IMR-90 (cell line): ENCODE results near the gene SLC25A19. TPM values are rescaled to one million over a fixed set of nuclear protein-coding genes. Genes with fewer than 3 reads are reported as not detected.

Experiments
- ATAC-seq: fragments of 200-7000 bp; cut with Tn5 transposase; 2 replicates; pipeline ENCODE4 v1.9.1; 2020; ENCODE audit warnings: low read depth, mild to moderate bottlenecking, moderate library complexity
- BruUV-seq: library from RNA; stranded (reverse); fragments of 400-500 nt; replicated peaks from 2 replicates; lab custom pipeline; 2021; lab: Mats Ljungman, UMichigan
- CTCF ChIA-PET: fragments of 300-600 bp; formaldehyde crosslinking; extraction: SDS; loops from one replicate; lab custom pipeline; 2021; ENCODE audit warnings: antibody characterized with exemption; lab: Yijun Ruan, JAX
- POLR2A ChIA-PET: fragments of 300-600 bp; sonication (Branson Sonifier 250); formaldehyde crosslinking; loops from one replicate; lab custom pipeline; 2022; ENCODE audit warnings: antibody characterized with exemption; ENCODE audit not compliant: unreplicated experiment; lab: Charles Lee
- DNase-seq: peaks from one replicate; pipeline ENCODE4 v3.0.0; 2013
- H2AFZ ChIP-seq: replicated peaks from 2 replicates; pipeline ENCODE3; 2013; ENCODE audit warnings: low read length, mild to moderate bottlenecking; ENCODE audit not compliant: poor library complexity
- H2AK5ac ChIP-seq: 2 replicates; pipeline ENCODE4 v1.6.1; 2013; ENCODE audit warnings: low read depth, low read length, inconsistent platforms
- H2AK9ac ChIP-seq: replicated peaks from 2 replicates; pipeline ENCODE3; 2013; ENCODE audit warnings: mild to moderate bottlenecking, low read depth, low read length, moderate library complexity; ENCODE audit not compliant: poor library complexity
- H2BK120ac ChIP-seq: 2 replicates; pipeline ENCODE4 v1.6.1; 2013; ENCODE audit warnings: low read depth, low read length, inconsistent platforms
- H2BK15ac ChIP-seq: 3 replicates; pipeline ENCODE4 v1.6.1; 2013; ENCODE audit warnings: low read depth, low read length, inconsistent platforms
- H2BK20ac ChIP-seq: 2 replicates; pipeline ENCODE4 v1.6.1; 2013; ENCODE audit warnings: low read depth, mild to moderate bottlenecking, inconsistent platforms, low read length, moderate library complexity
- H2BK5ac ChIP-seq: 2 replicates; pipeline ENCODE4 v1.6.1; 2013; ENCODE audit warnings: mild to moderate bottlenecking, low read depth, low read length, inconsistent platforms; ENCODE audit not compliant: poor library complexity, severe bottlenecking
- H3K14ac ChIP-seq: replicated peaks from 2 replicates; pipeline ENCODE4 v1.6.1; 2013; ENCODE audit warnings: low read depth, low read length, inconsistent platforms
- H3K18ac ChIP-seq: 2 replicates; pipeline ENCODE4 v1.6.1; 2013; ENCODE audit warnings: low read depth, low read length, control low read depth
- H3K23ac ChIP-seq: 2 replicates; pipeline ENCODE4 v1.6.1; 2013; ENCODE audit warnings: low read depth, low read length, inconsistent platforms
- H3K27ac ChIP-seq: 2 replicates; pipeline ENCODE4 v1.5.1; 2013; ENCODE audit warnings: mild to moderate bottlenecking, control low read depth, low read length; ENCODE audit not compliant: insufficient read depth
- H3K27me3 ChIP-seq: 2 replicates; pipeline ENCODE4 v1.6.1; 2013; ENCODE audit warnings: low read length; ENCODE audit not compliant: control insufficient read depth, insufficient read depth
- H3K36me3 ChIP-seq: 2 replicates; pipeline ENCODE4 v1.6.1; 2013; ENCODE audit warnings: low read length, mixed read lengths; ENCODE audit not compliant: control insufficient read depth, insufficient read depth
- H3K4ac ChIP-seq: 2 replicates; pipeline ENCODE4 v1.6.1; 2013; ENCODE audit warnings: low read depth, low read length, inconsistent platforms
- H3K4me1 ChIP-seq: 2 replicates; pipeline ENCODE4 v1.6.1; 2013; ENCODE audit warnings: low read length, mixed read lengths; ENCODE audit not compliant: control insufficient read depth, insufficient read depth
- H3K4me2 ChIP-seq: 2 replicates; pipeline ENCODE4 v1.6.1; 2013; ENCODE audit warnings: low read depth, mild to moderate bottlenecking, control low read depth, low read length, moderate library complexity
- H3K4me3 ChIP-seq: 2 replicates; pipeline ENCODE4 v1.5.1; 2013; ENCODE audit warnings: low read depth, mild to moderate bottlenecking, control low read depth, low read length, moderate library complexity; ENCODE audit not compliant: insufficient read depth
- H3K56ac ChIP-seq: 2 replicates; pipeline ENCODE4 v1.6.1; 2013; ENCODE audit warnings: low read length, inconsistent platforms; ENCODE audit not compliant: insufficient read depth; ENCODE audit errors: extremely low read depth
- H3K79me1 ChIP-seq, 2 experiments: 2 replicates each; pipeline ENCODE4 v1.6.1; 2013; ENCODE audit warnings: low read length in 2 of 2, inconsistent platforms in 1 of 2, low read depth in 1 of 2
- H3K9ac ChIP-seq: 2 replicates; pipeline ENCODE4 v1.6.1; 2013; ENCODE audit warnings: low read depth, low read length, control low read depth
- H3K9me1 ChIP-seq: 2 replicates; pipeline ENCODE4 v1.6.1; 2013; ENCODE audit warnings: low read length, inconsistent platforms; ENCODE audit not compliant: insufficient read depth
- H3K9me3 ChIP-seq: 2 replicates; pipeline ENCODE4 v1.6.1; 2013; ENCODE audit warnings: low read length; ENCODE audit not compliant: control insufficient read depth, insufficient read depth
- H4K20me1 ChIP-seq: 2 replicates; pipeline ENCODE4 v1.6.1; 2013; ENCODE audit warnings: low read length, inconsistent platforms; ENCODE audit not compliant: insufficient read depth
- H4K5ac ChIP-seq: 2 replicates; pipeline ENCODE4 v1.6.1; 2013; ENCODE audit warnings: mild to moderate bottlenecking, low read depth, low read length, control low read depth
- H4K8ac ChIP-seq, 2 experiments: 2 replicates each; pipeline ENCODE4 v1.6.1; 2013; ENCODE audit warnings: low read depth in 2 of 2, low read length in 2 of 2, control low read depth in 1 of 2, inconsistent platforms in 1 of 2
- H4K91ac ChIP-seq: 2 replicates; pipeline ENCODE4 v1.6.1; 2013; ENCODE audit warnings: low read depth, low read length, inconsistent platforms; ENCODE audit not compliant: insufficient read depth
- CEBPB ChIP-seq: IDR thresholded peaks from 2 replicates; pipeline ENCODE4 v1.6.1; 2012; ENCODE audit warnings: low read depth, low read length, improper control_type of control experiment
- RAD21 ChIP-seq: IDR thresholded peaks from 2 replicates; pipeline ENCODE4 v1.6.1; 2012; ENCODE audit warnings: low read length, improper control_type of control experiment
- WGBS, 2 experiments: methylation state at CpG; one replicate each; pipeline versions ENCODE4 v1.1.5 to v1.1.7; 2013; ENCODE audit warnings: missing lambda C conversion rate in 2 of 2; ENCODE audit not compliant: insufficient read length in 1 of 2; ENCODE audit errors: extremely low coverage in 2 of 2; 5-methylcytosine and 5-hydroxymethylcytosine counted together
- dilution Hi-C: fragments of 300-500 bp; cut with HindIII; formaldehyde crosslinking; loops from one replicate; pipeline ENCODE4 v1.14.3; 2018; ENCODE audit warnings: low sequenced_read_pairs; ENCODE audit not compliant: unreplicated experiment
- in situ Hi-C: fragments of 300-500 bp; cut with MboI; formaldehyde crosslinking; loops from 3 replicates; pipeline ENCODE4 v1.14.3; 2019; ENCODE audit warnings: low sequenced_read_pairs, inconsistent platforms, mixed read lengths
- intact Hi-C: fragments of 100-400 bp; cut with micrococcal nuclease; formaldehyde crosslinking; loops from 2 replicates; pipeline ENCODE4 v1.10.0; 2022
- polyA plus RNA-seq, 3 experiments: library from polyadenylated mRNA; depleted of rRNA; stranded (reverse); fragments of >200 nt; gene quantifications; 2 replicates each; pipeline ENCODE4 v1.2.3, GENCODE V29; 2012; ENCODE audit warnings: low replicate concordance in 1 of 3
- total RNA-seq: library from RNA; depleted of rRNA; stranded (reverse); fragments of >200 nt; gene quantifications from 2 replicates; pipeline ENCODE4 v1.2.3, GENCODE V29; 2012

The SLC25A19 gene
- total and polyA plus RNA-seq, 2 of the 4 experiments (the other 2 are of a cell fraction), result 9.1 to 9.2 TPM

DNA sequence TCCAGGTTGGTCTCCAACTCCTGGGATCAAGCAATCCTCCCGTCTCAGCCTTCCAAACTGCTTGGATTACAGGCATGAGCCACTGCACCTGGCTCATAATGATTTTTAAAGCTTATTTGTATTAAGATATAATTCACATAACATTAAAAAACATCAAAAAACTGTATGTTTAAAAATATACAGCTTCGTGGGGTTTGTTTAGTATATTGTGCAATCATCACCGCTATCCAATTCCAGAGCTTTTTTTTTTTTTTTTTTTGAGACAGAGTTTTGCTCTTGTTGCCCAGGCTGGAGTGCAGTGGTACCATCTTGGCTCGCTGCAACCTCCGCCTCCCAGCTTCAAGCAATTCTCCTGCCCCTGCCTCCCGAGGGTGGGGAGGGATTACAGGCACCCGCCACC, 11.0 kb upstream of the SLC25A19 start:
- Histone ChIP-seq H3K4me1 (no peaks in the 10 kb centered on the region; the same call in 1 of the 2 replicates), H2AFZ (no peak overlapping the region), H3K27me3 (no peaks in the 10 kb centered on the region), H2BK5ac (no peak overlapping the region), H4K20me1 (no peaks in the 10 kb centered on the region), H3K9me1 (0 out of 2 replicates have a peak, but pooled peaks cover 3% of the 10 kb centered on the region), H2BK15ac (no peak overlapping the region), H3K9ac (no peak overlapping the region), H2AK5ac (no peak overlapping the region), H3K56ac (no peak overlapping the region), H4K91ac (no peak overlapping the region), H3K23ac (no peak overlapping the region), H3K4me3 (no peak overlapping the region), H4K5ac (no peak overlapping the region), H3K9me3 (no peaks in the 10 kb centered on the region), H2BK120ac (no peak overlapping the region), H2BK20ac (no peak overlapping the region), H3K4ac (no peak overlapping the region), H4K8ac (no peak overlapping the region), H3K36me3 (no peaks in the 10 kb centered on the region), H3K14ac (no peak overlapping the region), H3K27ac (no peak overlapping the region), H2AK9ac (no peak overlapping the region), H3K18ac (no peak overlapping the region), H3K4me2 (no peak overlapping the region), H3K79me1 (no peaks in the 10 kb centered on the region)
- POLR2A ChIA-PET, result no interaction called here
- CTCF ChIA-PET, result interaction anchor here (0.7 kb wide), 1 partner anchor 72 kb away, joined by 3 read pairs; no protein-coding TSS in a partner anchor
- DNase-seq (no peak), ATAC-seq (peak; percentile 46)
- dilution Hi-C loops (no loop called here), in situ Hi-C loops (no loop called here), intact Hi-C loops (no loop called here)
- TF ChIP-seq CEBPB, result peak; percentile 79
- no peak for TF ChIP-seq RAD21
- BruUV-seq, result no TSS peak
- no CpG with 5 or more reads among the region's 7 CpGs for WGBS, 2 experiments
